Dermis blood vessel endothelial cell (primary cell): ENCODE data around the gene KLRC3. TPM values are rescaled to one million over a fixed set of nuclear protein-coding genes. Genes with fewer than 3 reads are reported as not detected.
A peak's percentile ranks its signal among the peaks of the same experiment; 100 is the strongest.
"Not testable (repeated sequence)": the region's sequence is repeated elsewhere in the genome, so short reads cannot be mapped to it uniquely, and the experiment has no call there.

ENCODE experiments used
- DNase-seq: peaks from one replicate; pipeline ENCODE4 v3.0.0; 2010
- total RNA-seq: library from RNA; depleted of rRNA; stranded (reverse); fragments of >200 nt; gene quantifications from 2 replicates; pipeline ENCODE4 v1.2.3, GENCODE V29; 2014

The KLRC3 gene
- total RNA-seq = not detected in 2 replicates

DNA sequence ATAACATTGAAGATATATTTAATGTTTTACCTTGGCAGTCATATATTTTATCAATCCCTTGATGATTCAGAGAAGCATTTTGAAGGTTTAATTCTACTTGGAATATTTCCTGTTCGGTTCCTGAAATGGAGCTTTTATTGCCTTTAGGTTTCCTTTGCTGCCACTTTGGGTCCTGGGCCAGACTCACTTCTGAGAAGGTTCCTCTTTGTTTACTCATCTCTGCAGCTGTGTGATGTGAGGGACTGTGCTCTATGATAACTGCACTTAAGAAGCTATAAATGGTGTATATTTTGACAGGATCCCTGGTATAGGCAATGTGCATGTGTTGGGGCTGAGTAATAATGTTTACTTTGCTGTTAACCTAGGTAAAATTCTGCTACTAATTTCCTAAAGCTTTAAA, at the start of gene KLRC3:
KLRC3 (minus strand) TSS at position 262 of the 400 bp plus-strand sequence; CDS start at position 217, 45 bp downstream.
- DNase-seq = peak; percentile 11

DNA sequence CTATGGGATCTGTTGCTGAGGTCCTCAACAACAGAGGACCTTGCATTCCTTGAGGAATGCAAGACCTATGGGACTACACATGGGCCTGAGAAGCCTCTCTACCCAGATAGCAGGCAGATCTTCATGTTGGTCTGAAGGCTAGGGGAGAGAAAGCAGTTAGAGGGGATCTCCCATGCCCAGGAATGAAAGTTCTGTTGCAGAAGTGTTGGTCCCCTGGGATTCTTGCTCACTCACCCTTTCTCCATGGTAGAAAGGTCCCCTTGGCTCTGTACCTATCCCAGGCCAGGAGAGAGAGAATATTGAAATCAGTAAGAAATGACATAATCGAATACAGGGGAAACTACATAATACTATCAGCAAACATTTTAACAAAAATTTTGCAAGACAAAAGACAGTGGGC, 49.3 kb upstream of the KLRC3 start:
- DNase-seq = no peak

DNA sequence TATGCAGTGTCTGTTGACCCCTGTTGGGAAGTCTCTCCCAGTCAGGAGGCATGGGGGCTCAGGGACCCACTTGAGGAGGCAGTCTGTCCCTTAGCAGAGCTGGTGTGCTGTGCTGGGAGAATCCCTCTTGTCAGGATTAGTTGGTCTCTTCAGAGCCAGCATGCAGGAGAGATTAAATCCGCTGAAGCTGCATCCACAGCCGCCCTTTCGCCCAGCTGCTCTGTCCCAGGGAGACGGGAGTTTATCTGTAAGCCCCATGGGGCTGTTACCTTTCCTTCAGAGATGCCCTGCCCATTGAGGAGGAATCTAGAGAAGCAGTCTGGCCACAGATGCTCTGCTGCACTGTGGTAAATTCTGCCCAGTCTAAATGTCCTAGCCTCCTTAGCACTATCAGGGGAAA, 45.9 kb upstream of the KLRC3 start:
- no peak for DNase-seq

DNA sequence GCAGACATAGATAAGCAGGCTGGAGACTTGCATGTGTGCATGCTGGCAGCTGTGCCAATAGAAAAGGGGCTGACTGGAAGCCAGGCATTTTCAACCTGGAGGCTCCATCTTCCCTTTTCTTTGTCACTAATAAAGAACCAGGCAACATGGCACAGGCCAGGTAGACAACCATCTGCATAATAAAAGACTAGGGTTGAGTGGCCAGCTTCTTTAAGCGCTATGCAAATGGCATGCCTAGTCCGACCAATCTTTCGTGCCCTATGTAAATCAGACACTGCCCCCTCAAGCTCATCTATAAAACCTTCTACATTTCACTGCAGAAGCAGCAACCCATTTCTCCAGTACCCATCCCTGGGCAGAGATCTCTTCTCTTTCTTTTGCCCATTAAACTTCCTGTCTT, 37.4 kb upstream of the KLRC3 start:
- no peak for DNase-seq

DNA sequence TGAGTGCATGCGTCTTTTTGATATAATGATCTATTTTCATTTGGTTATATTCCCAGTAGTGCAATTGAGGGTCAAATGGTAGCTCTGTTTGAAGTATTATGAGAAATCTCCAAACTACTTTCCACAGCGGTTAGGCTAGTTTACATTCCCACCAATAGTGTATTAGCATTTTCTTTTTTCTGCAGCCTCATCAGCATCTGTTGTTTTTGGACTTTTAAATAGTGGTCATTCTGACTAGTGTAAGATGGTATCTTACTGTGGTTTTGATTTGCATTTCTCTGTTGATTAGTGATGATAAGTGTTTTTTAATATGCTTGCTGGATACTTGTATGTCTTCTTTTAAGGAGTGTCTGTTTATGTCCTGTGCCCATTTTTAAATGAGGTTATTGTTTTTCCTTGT, 36.5 kb upstream of the KLRC3 start:
- DNase-seq = no peak

DNA sequence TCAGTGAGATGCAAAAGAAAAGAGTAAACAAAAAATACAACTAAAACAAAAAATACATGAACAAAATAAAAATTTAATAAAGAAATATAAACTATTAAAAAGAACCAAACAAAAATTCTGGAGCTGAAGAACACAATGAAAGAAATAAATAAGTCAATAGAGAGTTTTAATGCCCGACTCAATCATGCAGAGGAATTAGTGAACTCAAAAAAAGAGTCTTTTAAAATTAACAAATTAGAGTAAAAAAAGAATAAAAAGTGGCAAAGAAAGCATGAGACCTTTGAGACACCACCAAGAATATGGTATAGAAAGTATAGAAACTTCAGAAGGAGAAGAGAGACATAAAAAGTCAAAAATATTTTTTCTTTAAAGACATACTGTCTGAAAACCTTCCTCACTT, 35.4 kb upstream of the KLRC3 start:
- no peak for DNase-seq

DNA sequence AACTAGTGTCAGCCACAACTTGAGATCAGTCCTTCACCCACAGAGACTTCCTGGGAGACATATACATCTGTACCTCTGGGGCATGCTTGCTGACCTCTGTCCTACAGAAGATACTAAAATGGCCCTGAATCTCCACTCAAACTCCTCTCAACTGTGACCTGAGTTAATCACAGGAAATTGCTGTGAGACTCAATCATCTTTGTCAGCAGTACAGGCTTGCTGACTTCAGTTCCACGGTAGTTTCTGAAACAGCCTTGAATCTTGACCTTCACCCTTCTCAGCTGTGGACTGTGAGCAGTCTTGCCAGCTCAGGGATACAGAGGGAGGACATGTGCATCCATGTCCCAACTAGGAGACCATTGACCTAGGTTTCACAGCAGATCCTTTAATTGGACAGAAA, 34.1 kb upstream of the KLRC3 start:
- no peak for DNase-seq

DNA sequence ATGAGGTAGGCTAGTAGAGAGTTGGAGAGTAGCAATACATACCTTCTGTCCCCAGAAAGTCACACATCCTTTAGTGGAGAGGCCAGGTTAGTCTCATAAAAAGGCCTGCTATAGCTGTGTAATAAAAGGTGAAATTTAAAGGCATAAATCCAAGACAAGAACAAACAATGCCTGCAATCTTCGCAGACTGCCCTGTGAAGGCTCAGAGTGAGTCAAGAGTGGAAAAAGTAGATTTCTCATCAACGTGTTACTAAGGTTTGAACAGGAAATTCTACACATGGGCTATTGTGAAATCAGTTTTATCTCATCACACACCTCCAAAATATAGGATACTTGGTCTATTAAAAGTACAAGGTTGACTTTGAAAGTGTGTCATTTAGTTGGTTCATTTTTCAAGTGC, 32.8 kb upstream of the KLRC3 start, which contains the start of gene KLRC1:
KLRC1 (minus strand) TSS at position 222 of the 400 bp plus-strand sequence. CDS start 2,221 bp downstream, outside the sequence.
- no peak for DNase-seq

DNA sequence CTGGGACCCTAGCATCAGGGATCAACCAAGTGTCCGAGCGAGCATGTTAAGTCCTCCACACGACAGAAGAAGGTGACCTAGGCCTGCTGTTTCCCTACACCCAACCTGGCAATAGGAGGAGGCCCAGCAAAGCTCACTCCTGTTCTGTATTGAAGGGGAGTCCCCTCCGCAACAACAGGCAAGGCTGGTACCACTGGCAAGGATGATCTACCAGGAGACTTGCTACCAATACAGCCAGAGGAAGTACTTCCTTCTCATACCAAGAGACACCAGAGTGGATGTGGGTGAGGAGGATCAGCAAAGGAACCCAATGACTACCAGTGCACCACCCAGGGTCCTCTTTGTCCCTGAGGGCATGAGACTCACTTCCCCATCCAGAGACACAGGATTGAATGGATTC, 27.8 kb upstream of the KLRC3 start:
- no peak for DNase-seq

DNA sequence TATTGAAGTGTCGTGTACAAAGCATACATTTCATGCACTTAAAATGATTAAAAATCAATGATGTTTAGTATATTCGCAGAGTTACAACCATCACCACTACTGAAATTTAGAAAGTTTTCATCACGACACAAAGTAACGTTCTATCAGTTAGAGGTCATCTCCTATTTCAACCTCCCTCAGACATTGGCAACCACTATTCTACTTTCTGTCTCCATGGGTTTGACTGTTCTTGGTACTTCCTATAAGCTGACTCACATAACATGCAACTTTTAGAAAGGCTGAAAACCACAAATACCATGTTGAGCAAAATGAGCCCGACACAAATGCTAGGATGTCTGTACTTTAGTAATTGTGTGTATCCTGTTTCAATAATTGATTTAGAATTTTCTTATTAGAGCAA, 25.7 kb upstream of the KLRC3 start:
- DNase-seq = not testable (repeated sequence)

DNA sequence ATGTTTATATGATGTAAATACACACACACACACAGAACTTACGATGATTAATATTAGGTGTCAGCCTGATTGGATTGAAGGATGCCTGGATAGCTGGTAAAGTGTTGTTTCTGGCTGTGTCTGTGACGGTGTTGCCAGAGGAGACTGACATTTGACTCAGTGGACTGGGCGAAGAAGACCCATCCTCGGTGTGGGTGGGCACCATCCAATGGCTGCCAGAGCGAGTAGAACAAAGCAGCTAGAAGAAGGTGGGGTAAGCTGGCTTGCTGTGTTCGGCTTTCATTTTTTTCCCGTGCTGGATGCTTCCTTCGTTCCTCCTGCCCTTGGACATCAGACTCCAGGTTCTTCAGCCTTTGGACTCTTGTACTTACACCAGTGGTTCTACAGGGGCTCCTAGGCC, 20.7 kb upstream of the KLRC3 start:
- not testable (repeated sequence) for DNase-seq

DNA sequence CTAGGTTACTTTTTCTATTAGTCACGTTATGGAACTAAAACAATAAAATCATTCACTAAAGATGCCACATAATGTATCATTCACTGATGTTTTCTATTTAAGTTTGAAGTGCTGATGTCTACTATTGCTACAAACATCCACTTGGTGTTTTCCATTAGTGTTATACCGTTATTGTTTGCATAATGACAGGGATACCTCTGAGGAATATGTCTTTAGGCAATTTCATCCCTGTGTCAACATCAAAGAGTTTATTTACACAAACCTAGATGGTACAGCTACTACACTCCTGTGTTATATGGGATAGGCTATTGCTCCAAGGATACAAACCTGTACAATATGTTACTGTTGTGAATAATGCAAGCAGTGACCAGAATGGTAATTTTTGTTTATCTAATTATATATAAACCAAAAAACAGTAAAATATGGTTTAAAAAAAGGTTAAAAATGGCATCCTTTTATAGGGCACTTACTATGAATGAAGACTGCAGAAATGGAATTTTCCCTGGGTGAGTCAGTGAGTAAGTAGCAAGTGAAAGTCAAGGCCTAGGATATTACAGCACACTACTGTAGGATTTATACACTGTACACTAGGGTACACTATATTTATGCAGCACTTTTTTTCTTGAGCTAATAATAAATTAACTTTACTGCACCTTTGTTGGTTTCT, 19.3 kb upstream of the KLRC3 start:
- DNase-seq = not testable (repeated sequence)

DNA sequence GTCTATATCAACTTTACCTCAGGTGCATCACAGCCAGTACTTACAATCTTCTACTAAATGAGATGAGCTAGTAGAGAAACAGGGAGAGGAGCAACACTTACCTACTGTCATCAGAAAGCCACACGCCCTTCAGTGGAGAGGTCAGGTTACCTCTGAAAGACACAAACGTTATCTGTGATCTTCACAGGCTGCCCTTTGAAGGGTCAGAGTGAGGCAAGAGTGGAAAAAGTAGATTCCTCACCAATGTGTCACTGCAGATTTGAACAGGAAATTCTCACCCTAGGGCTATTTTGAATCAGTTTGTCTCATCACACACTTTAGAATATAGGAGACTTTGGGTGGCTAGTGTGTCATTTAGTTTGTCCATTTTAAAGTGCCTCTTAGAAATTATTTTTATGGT, 17.2 kb upstream of the KLRC3 start:
- not testable (repeated sequence) for DNase-seq

DNA sequence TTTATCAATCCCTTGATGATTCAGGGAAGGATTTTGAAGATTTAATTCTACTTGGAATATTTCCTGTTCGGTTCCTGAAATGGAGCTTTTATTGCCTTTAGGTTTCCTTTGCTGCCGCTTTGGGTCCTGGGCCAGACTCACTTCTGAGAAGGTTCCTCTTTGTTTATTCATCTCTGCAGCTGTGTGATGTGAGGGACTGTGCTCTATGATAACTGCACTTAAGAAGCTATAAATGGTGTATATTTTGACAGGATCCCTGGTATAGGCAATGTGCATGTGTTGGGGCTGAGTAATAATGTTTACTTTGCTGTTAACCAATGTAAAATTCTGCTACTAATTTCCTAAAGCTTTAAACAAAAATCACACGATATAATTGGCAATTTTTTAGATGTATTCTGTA, 15.4 kb upstream of the KLRC3 start, which contains the start of gene KLRC2:
KLRC2 (minus strand) TSS at position 195 of the 400 bp plus-strand sequence; CDS start at position 171, 24 bp downstream.
- peak; percentile 52 for DNase-seq

DNA sequence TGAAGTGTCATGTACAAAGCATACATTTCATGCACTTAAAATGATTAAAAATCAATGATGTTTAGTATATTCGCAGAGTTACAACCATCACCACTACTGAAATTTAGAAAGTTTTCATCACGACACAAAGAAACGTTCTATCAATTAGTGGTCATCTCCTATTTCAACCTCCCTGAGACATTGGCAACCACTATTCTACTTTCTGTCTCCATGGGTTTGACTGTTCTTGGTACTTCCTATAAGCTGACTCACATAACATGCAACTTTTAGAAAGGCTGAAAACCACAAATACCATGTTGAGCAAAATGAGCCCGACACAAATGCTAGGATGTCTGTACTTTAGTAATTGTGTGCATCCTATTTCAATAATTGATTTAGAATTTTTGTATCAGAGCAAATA, 10.2 kb upstream of the KLRC3 start:
- not testable (repeated sequence) for DNase-seq

DNA sequence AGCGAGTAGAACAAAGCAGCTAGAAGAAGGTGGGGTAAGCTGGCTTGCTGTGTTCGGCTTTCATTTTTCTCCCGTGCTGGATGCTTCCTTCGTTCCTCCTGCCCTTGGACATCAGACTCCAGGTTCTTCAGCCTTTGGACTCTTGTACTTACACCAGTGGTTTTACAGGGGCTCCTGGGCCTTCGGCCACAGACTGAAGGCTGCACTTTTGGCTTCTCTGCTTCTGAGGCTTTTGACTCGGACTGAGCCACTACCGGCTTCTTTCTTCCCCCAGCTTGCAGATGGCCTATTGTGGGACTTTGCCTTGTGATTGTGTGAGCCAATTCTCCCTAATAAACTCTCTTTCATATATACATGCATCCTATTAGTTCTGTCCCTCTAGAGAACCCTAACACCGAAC, 5.5 kb upstream of the KLRC3 start:
- DNase-seq = not testable (repeated sequence)

DNA sequence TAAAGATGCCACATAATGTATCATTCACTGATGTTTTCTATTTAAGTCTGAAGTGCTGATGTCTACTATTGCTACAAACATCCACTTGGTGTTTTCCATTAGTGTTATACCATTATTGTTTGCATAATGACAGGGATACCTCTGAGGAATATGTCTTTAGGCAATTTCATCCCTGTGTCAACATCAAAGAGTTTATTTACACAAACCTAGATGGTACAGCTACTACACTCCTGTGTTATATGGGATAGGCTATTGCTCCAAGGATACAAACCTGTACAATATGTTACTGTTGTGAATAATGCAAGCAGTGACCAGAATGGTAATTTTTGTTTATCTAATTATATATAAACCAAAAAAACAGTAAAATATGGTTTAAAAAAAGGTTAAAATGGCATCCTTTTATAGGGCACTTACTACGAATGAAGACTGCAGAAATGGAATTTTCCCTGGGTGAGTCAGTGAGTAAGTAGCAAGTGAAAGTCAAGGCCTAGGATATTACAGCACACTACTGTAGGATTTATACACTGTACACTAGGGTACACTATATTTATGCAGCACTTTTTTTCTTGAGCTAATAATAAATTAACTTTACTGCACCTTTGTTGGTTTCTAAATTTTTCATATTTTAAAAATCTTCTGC, 4.0 kb upstream of the KLRC3 start:
- DNase-seq = not testable (repeated sequence)

DNA sequence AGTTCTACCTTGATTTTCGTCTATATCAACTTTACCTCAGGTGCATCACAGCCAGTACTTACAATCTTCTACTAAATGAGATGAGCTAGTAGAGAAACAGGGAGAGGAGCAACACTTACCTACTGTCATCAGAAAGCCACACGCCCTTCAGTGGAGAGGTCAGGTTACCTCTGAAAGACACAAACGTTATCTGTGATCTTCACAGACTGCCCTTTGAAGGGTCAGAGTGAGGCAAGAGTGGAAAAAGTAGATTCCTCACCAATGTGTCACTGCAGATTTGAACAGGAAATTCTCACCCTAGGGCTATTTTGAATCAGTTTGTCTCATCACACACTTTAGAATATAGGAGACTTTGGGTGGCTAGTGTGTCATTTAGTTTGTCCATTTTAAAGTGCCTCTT, 1.8 kb upstream of the KLRC3 start:
- not testable (repeated sequence) for DNase-seq

DNA sequence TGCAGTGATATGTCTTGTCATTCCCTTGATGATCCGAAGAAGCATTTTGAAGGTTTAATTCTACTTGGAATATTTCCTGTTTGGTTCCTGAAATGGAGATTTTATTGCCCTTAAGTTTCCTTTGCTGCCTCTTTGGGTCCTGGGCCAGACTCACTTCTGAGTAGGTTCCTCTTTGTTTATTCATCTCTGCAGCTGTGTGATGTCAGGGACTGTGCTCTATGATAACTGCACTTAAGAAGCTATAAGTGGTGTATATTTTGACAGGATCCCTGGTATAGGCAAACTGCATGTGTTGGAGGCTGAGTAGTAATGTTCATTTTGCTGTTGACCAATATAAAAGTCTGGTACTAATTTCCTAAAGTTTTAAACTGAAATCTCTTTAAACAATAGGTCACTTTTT, 11.0 kb downstream of the KLRC3 start, which contains the start of gene KLRC4:
KLRC4 (minus strand) TSS at position 366 of the 400 bp plus-strand sequence; CDS start at position 184, 182 bp downstream.
- peak; percentile 21 for DNase-seq

DNA sequence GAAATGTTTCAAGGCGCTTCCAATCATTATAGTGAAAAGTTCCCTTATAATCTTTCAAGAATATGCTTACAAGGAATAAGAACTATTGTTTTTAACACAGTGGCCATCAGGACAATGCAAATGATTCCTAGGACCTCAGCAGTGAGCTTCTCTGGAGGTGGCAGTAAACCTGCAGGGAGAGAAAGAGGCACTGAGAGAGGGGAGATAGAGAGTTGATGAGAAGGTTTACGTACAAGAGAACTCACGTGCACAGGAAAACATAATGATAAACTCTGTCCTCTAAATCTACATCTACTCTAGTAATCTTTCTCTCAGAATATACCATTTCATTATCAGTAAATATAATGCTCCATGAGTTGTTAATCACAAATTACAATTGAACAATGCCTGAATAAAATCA, 11.6 kb downstream of the KLRC3 start:
- DNase-seq = no peak

DNA sequence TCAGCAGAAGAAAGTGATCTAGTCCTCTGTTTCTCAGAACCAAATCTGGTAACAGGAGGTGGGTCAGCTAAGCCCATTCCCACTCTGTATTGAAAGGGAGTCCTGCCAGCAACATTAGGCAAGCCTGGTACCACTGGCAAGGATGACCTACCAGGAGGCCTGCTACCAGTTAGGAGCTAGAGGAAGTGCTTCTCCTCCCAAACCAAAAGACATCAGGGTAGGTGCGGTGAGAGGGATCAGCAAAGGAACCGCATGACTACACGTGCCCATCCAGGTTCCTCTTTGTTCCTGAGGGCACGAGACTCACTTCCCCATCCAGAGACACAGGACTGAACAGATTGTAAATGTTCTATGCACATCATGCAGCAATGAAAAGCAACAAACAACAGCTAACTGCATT, 13.7 kb downstream of the KLRC3 start:
- DNase-seq = no peak

DNA sequence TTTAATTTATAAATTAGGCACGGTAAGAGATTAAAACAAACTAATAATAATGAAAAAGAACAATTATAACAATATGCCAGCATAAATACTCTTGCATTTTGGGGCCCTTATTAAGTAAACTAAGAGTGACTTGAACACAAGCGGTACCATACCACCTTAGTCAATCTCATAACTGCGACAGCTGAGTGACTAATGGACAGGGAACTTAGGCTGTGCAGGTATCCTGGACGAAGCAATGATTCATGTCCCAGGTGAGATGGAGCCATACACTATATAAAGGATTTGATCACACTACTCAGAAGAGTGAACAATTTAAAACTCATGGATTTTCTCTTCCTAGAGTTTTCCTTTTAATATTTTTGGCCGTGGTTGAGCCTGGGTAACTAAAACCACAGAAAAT, 15.1 kb downstream of the KLRC3 start:
- no peak for DNase-seq

DNA sequence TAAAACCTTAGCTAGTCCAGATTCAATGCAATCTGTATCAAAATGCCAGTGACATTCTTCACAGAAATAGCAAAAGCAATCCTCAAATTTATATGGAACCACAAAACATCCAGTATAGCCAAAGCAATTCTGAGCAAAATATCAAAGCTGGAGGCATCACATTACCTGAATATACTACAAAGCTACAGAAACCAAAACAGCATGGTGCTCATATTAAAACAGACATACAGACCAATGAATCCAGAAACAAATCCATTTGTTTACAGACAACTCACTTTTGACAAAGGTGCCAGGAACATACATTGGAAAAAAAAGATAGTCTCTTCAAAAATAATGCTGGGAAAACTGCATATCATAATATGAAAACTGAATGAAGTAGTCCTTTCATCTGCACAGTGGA, 15.6 kb downstream of the KLRC3 start:
- DNase-seq = no peak

DNA sequence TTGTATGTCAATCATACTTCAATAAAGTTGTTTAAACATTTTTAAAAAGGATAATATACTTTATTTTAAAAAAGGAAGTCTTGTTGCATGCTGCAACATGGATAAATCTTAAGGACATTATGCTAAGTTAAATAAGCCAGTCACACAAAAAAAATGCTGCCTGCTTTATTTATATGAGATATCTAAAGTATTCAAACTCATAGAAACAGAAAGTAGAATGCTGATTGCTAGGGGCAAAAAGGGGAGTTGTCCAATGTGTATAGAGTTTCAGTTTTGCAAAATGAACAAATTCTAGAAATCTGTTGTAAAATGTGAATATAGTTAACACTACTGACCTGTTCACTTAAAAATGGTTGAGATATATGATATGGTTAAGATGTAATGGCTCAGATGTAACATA, 19.6 kb downstream of the KLRC3 start:
- no peak for DNase-seq
